Hepatocyte (in vitro differentiated cells): ENCODE data around the gene ZNF500.

Experiments used
- EZH2phosphoT487 ChIP-seq: fragments of 200-600 bp; sonication (generic); IDR thresholded peaks from one replicate; pipeline ENCODE4 v1.6.1; 2018; ENCODE audit warnings: antibody characterized with exemption, mild to moderate bottlenecking, low read depth, moderate library complexity; ENCODE audit not compliant: unreplicated experiment, severe bottlenecking
- TF ChIP-seq, protein P1 (sequence below): fragments of 200-600 bp; sonication (generic); IDR thresholded peaks from 2 replicates; pipeline ENCODE4 v1.5.1; 2016; ENCODE audit warnings: antibody characterized with exemption, mild to moderate bottlenecking; ENCODE audit not compliant: poor library complexity

DNA sequence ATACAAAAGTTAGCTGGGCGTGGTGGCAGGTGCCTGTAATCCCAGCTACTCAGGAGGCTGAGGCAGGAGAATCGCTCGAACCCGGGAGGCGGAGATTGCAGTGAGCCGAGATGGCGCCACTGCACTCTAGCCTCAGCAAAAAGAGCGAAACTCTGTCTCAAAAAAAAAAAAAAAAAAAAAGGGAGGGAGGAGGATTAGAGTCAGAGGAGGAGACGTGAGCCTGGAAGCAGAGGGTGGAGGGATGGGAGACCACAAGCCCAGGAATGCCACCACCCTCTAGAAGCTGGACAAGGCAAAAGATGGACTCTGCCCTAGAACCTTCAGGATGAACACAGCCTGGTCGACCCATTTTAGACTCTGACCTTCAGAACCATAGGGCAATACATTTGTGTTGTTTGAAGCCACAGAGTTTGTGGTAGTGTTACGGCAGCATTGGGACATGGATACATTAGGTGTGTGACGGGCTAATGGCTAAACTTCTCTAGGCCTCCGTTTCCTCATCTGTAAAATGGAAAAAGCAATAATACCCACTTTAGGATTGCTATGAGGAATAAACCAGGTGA is 26.1 kb upstream of the ZNF500 start:
- TF ChIP-seq, protein P1, sequence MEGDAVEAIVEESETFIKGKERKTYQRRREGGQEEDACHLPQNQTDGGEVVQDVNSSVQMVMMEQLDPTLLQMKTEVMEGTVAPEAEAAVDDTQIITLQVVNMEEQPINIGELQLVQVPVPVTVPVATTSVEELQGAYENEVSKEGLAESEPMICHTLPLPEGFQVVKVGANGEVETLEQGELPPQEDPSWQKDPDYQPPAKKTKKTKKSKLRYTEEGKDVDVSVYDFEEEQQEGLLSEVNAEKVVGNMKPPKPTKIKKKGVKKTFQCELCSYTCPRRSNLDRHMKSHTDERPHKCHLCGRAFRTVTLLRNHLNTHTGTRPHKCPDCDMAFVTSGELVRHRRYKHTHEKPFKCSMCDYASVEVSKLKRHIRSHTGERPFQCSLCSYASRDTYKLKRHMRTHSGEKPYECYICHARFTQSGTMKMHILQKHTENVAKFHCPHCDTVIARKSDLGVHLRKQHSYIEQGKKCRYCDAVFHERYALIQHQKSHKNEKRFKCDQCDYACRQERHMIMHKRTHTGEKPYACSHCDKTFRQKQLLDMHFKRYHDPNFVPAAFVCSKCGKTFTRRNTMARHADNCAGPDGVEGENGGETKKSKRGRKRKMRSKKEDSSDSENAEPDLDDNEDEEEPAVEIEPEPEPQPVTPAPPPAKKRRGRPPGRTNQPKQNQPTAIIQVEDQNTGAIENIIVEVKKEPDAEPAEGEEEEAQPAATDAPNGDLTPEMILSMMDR, result no peak
- no peak for TF ChIP-seq EZH2phosphoT487
